Ovary (tissue), 3 donors: ENCODE measurements around the gene SLC25A1.

ENCODE experiments used
- CTCF ChIP-seq, 3 donors: fragments of 450-650 bp in 2 of 3; fragments of 200-600 bp in 1 of 3; IDR thresholded peaks; one replicate each; pipeline versions ENCODE4 v1.5.1 to v1.8.0; 2016 to 2022; ENCODE audit warnings: antibody characterized with exemption in 3 of 3, mild to moderate bottlenecking in 1 of 3
- EP300 ChIP-seq: sonication (generic); formaldehyde crosslinking; IDR thresholded peaks from one replicate; pipeline ENCODE4 v1.6.1; 2017; ENCODE audit warnings: antibody characterized with exemption
- POLR2A ChIP-seq: fragments of 450-650 bp; IDR thresholded peaks from one replicate; pipeline ENCODE4 v1.6.1; 2017; ENCODE audit warnings: antibody characterized with exemption, mild to moderate bottlenecking, moderate library complexity
- donor health status: DM: no; HTN: no; CAD: no.

- TF ChIP-seq CTCF (IDR thresholded peaks at IDR 0.05), result no peak
- no peak for TF ChIP-seq POLR2A
- no peak for TF ChIP-seq EP300
These were observed 39.6 kb downstream of the SLC25A1 start for GRCh38 chr22:19139001-19139356.
